Measurements from ENCODE around the gene GPR183. TPM values are rescaled to one million over a fixed set of nuclear protein-coding genes. Genes with fewer than 3 reads are reported as not detected.

GPR183 gene
- total RNA-seq, 1 donor from 2014 or later, result not detected

DNA sequence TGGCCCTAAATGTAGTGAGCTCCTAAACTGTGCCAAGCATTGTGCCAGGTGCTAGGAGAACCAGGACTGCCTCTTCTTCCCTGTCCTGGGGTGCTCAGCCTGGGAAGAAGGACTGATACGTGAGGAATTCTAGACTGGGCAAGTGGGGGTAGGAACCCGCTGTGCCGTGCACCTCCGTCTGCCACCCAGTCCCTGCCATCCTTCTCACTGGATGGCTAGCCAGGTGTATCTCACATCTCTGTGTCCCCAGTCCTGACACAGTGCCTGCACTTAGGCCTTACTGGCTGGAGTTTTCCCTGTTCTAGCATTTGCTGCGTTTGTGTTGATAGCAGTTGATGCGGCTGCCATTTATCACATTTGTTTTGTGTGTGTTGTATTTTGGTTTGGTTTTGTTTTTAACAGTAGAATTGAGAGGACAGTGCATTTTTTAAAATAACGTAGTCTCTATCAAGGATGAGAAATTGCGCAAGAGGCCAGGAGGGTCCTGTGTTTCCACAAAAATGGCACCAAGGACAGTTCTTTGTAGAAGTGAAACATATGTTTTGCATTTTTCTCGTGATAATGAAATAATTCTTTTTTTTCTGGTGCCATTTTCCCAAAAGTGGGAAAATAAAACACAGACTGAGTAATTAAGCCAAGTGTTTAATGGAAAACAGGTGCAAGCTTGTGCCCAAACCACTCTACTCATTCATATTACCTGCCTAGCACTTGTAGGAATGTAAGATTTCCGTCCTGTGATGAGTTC lies 4.7 kb upstream of the GPR183 start:
- TF ChIP-seq, protein P1, sequence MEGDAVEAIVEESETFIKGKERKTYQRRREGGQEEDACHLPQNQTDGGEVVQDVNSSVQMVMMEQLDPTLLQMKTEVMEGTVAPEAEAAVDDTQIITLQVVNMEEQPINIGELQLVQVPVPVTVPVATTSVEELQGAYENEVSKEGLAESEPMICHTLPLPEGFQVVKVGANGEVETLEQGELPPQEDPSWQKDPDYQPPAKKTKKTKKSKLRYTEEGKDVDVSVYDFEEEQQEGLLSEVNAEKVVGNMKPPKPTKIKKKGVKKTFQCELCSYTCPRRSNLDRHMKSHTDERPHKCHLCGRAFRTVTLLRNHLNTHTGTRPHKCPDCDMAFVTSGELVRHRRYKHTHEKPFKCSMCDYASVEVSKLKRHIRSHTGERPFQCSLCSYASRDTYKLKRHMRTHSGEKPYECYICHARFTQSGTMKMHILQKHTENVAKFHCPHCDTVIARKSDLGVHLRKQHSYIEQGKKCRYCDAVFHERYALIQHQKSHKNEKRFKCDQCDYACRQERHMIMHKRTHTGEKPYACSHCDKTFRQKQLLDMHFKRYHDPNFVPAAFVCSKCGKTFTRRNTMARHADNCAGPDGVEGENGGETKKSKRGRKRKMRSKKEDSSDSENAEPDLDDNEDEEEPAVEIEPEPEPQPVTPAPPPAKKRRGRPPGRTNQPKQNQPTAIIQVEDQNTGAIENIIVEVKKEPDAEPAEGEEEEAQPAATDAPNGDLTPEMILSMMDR (conservative IDR thresholded peaks at IDR 0.05), result no peak
- no peak for DNase-seq (ENCODE audit: extremely low spot score, unreplicated experiment)
- Mint-ChIP-seq H3K4me3 (no peak overlapping the region), H3K27me3 (no peaks in the 10 kb centered on the region), H3K4me1 (ENCODE audit: unreplicated experiment) (peaks cover 17% of the 10 kb centered on the region), H3K27ac (no peak overlapping the region), H3K9me3 (no peaks in the 10 kb centered on the region), H3K36me3 (peaks cover 34% of the 10 kb centered on the region)

DNA sequence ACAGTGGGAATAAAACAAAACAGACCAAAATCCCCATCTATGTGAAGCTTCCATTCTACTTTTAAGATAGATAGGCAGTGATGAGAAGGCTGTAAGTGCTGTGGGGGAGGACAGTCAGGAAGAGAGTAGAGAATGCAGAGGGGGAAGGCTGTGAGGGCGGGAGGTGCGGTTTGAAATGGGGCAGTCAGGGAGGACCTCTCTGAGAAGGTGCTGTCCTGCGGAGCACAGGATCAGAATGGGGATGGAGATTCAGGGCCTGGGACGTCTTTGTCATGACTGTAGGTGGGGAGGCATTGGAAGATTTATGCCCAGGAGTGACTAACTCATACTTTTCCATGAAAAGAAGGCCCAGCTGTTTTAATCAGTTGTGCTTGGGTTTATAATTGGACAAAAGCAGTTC lies 3.9 kb upstream of the GPR183 start:
- H3K4me1 Mint-ChIP-seq (ENCODE audit: unreplicated experiment), result peaks cover 22% of the 10 kb centered on the region
- H3K27me3 Mint-ChIP-seq, result no peaks in the 10 kb centered on the region
- no peak overlapping the region for H3K4me3 Mint-ChIP-seq
- DNase-seq (ENCODE audit: extremely low spot score, unreplicated experiment), result no peak
- H3K36me3 Mint-ChIP-seq, result peaks cover 31% of the 10 kb centered on the region
- no peaks in the 10 kb centered on the region for H3K9me3 Mint-ChIP-seq
- TF ChIP-seq, protein P1 (conservative IDR thresholded peaks at IDR 0.05), result no peak
- H3K27ac Mint-ChIP-seq, result peak overlapping the region; percentile 25

DNA sequence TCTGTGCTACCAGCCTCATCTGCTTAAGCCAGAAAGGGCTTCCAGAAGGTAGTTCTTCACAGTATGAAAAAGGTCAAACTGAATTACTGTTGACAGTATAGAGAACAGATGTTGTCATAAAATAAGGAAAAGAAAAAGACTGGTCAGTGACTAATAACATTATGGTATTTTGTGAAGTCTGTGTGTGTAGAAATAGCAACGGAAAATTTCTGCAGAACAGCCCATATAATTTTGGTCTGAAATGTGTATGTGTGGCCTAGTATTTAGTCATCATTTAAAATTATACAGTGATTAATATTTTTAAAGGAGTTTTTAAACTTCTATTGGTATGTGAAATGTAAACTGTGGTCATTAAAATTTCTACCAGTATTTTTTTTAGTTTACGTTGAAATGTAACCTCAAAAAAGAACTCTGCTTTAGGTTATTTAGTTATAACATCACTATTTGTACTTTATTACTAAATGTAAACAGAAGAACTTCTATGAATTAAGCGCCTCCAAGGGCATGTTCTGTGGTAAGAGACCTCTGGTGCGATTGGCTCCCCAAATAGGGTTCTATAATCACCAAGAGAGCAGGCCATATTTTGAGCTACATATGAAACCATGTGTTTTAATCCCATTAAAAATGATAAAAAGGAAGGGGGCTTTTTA lies 3.3 kb upstream of the GPR183 start:
- no peak for DNase-seq (ENCODE audit: extremely low spot score, unreplicated experiment)
- Mint-ChIP-seq H3K4me1 (ENCODE audit: unreplicated experiment) (peaks cover 22% of the 10 kb centered on the region), H3K4me3 (no peak overlapping the region), H3K36me3 (peaks cover 30% of the 10 kb centered on the region), H3K9me3 (no peaks in the 10 kb centered on the region), H3K27ac (peak overlapping the region; percentile 25), H3K27me3 (no peaks in the 10 kb centered on the region)
- TF ChIP-seq, protein P1 (conservative IDR thresholded peaks at IDR 0.05), result no peak

DNA sequence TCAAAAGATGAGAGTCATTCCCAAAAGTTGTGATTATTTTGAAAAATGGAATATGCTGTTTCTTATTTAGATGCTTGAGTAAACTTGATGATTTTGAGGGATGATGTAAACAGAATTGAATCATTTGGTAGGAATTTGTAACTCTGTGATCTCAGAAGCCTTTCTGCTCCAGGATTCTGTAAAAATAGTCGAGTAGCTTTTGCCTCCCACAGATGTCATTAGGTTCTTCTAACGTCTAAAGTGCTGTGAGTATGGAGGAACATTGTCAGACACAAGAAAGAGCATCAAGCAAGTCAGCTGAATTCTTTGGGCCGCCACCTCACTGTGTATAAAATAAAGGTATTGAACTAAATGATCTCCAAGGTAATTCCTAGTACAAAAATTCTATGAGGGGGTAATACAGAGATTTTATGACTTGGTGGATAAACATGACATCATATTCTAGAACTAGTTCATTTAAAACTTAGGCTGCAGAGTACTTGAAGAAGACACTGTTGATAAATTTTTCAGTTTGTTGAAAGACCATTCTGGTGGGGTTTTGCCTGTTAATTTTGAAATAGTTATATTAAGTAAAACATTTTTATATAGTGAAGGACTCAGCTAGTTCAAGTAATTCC lies 1.4 kb upstream of the GPR183 start:
- Mint-ChIP-seq H3K4me1 (ENCODE audit: unreplicated experiment) (peaks cover 20% of the 10 kb centered on the region), H3K27ac (peak overlapping the region; percentile 65), H3K4me3 (no peak overlapping the region), H3K9me3 (no peaks in the 10 kb centered on the region), H3K36me3 (peaks cover 31% of the 10 kb centered on the region), H3K27me3 (no peaks in the 10 kb centered on the region)
- TF ChIP-seq, protein P1 (conservative IDR thresholded peaks at IDR 0.05), result no peak
- DNase-seq (ENCODE audit: extremely low spot score, unreplicated experiment), result no peak

DNA sequence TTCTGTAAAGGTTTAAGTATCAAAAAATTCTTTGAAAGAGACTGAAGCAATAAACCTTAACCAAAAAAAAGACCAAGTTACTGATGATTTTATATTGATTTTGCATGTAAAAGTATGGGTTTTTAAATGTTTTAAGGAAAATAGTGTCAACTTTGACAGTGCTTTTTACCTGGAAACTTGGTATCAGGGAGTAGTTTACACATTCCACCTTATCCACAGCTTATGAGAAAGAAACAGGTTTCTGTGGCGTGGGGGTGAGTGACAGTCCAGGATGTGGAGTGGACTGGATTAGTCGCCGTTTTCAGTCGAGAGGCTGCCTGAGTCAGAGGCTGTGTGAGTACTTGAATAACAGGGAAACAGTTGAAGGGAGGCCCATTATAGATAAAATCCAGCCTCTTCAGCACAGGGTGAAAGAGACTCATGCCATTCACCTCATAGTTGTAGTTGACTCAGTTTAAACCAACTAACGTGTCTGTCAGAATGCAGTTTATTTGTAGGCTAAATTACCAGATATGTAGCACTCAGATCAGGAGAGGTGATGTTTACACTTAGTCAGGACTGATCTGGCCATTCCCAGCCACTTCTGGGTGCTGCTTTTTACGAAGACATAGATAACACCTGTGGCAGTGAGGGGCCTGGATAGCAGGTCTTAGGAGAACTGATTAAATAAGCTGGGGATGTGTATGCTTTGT lies 595 bp upstream of the GPR183 start:
- Mint-ChIP-seq H3K36me3 (peaks cover 29% of the 10 kb centered on the region), H3K27me3 (no peaks in the 10 kb centered on the region), H3K4me1 (ENCODE audit: unreplicated experiment) (peaks cover 15% of the 10 kb centered on the region), H3K27ac (peak overlapping the region; percentile 65), H3K4me3 (no peak overlapping the region), H3K9me3 (no peaks in the 10 kb centered on the region)
- no peak for DNase-seq (ENCODE audit: extremely low spot score, unreplicated experiment)
- TF ChIP-seq, protein P1 (conservative IDR thresholded peaks at IDR 0.05), result no peak

Data from type B pancreatic cell (in vitro differentiated cells).